GM12865 (cell line): ENCODE results near the gene CCNY.

Experiments
- DNase-seq: peaks from one replicate; pipeline ENCODE4 v3.0.0; 2010; ENCODE audit warnings: low read depth
- H3K4me3 ChIP-seq: 2 replicates; pipeline ENCODE4 v1.5.1; 2011; ENCODE audit warnings: mild to moderate bottlenecking, low read depth, low read length, control low read depth
- CTCF ChIP-seq: IDR thresholded peaks from 2 replicates; pipeline ENCODE4 v1.5.1; 2011; ENCODE audit warnings: low read length, control low read depth, low read depth, inconsistent platforms; ENCODE audit not compliant: insufficient read depth; ENCODE audit errors: missing control alignments

The CCNY gene

GRCh38 chr10:35569836-35570235 lies 233.5 kb downstream of the CCNY start:
- DNase-seq = no peak
- no peak for TF ChIP-seq CTCF
- H3K4me3 ChIP-seq = no peak overlapping the region

DNA sequence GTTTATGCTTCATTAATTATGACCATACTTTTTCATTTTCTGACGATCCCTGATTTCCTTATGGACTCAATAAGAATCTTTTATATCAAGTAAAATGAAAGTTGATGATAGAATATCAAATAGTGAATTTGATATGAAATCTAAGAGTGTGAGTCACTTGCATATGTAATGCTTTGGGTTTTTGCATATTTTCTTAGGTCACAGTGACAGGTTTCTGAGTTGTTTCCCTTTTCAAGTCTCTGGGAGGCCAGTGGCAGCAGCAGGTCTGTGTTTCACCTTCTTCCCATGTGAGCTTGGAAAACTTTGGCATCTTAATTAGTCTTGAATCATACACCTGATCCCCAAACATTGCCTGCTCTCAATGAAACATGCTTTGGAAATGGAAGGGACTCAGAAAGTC lies 234.1 kb downstream of the CCNY start:
- DNase-seq = no peak
- H3K4me3 ChIP-seq = no peak overlapping the region
- TF ChIP-seq CTCF = no peak

GRCh38 chr10:35572583-35572982 lies 236.3 kb downstream of the CCNY start:
- DNase-seq = no peak
- no peak overlapping the region for H3K4me3 ChIP-seq
- no peak for TF ChIP-seq CTCF

- DNase-seq = no peak
- no peak for TF ChIP-seq CTCF
- no peak overlapping the region for H3K4me3 ChIP-seq
Measured at GRCh38 chr10:35573796-35574195, 237.5 kb downstream of the CCNY start.

DNA sequence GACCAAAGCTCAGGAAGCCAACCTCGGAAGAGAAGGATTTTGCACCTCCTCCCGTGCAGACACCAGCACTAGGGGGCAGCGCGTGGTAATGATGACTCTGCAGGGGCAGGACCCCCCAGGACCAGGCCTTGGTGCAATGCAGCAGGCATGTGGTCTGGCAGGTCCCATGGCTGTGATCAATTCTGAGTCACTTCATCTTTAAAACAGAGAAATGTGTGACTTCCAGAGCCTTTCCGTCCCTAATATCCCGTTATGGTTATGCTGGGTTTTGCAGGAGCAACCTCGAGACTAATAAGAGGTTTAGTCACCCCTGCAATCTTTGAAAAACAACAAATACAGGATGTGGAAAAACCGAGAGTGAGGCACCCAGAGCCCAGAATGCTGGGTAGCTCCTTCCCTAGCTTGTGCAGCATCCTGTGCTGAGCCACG lies 238.6 kb downstream of the CCNY start:
- DNase-seq = no peak
- H3K4me3 ChIP-seq = no peak overlapping the region
- peak; percentile 5 for TF ChIP-seq CTCF

DNA sequence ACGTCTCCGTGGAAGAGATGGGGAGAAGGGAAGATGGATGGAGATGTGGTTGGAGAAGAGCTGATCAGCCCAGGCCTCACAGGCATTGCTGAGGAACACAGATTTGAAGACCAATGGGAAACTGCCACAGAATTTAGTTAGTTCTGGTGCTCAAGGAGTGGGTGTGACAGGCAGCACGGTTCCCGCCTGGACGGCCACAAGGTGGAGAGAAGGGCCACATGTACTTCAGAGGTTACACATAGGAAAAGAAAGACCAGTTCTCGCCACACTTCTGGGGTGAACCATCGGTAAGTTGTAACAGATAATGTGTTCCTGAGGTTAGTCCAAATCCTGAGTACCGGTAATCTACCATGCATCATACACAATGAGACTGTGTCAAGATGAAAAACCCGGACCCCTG lies 239.3 kb downstream of the CCNY start:
- no peak for TF ChIP-seq CTCF
- DNase-seq = no peak
- no peak overlapping the region for H3K4me3 ChIP-seq

- DNase-seq = no peak
- H3K4me3 ChIP-seq = no peak overlapping the region
- no peak for TF ChIP-seq CTCF
Measured at GRCh38 chr10:35576730-35577129, 240.4 kb downstream of the CCNY start.
